Measurements from ENCODE around the gene MPHOSPH10.

GRCh38 chr2:71113843-71114242 is 16.6 kb upstream of the MPHOSPH10 start:
- TF ChIP-seq EZH2 (IDR thresholded peaks at IDR 0.05; ENCODE audit: borderline replicate concordance, low read depth, low read length, severe bottlenecking), result no peak
- no peak for TF ChIP-seq CTCF (IDR thresholded peaks at IDR 0.05; ENCODE audit: extremely low read depth in 1 of 2, insufficient read depth in 1 of 2, low read depth in 1 of 2, low read length in 2 of 2)
- TF ChIP-seq POLR2A (IDR thresholded peaks at IDR 0.05; ENCODE audit: low read depth, low read length), result no peak
- TF ChIP-seq POLR2AphosphoS5 (IDR thresholded peaks at IDR 0.05; ENCODE audit: insufficient read depth, low read depth, low read length), result no peak
- TF ChIP-seq JUN (IDR thresholded peaks at IDR 0.05; ENCODE audit: borderline replicate concordance, insufficient read depth, insufficient read length, low read depth), result no peak

All from endothelial cell of umbilical vein (primary cell).